HS-27A (cell line): ENCODE data around the gene SET.

ENCODE experiments used
- DNase-seq: peaks from one replicate; pipeline ENCODE4 v3.0.0-alpha.2; 2012; ENCODE audit warnings: low read depth, missing footprints

SET gene

DNA sequence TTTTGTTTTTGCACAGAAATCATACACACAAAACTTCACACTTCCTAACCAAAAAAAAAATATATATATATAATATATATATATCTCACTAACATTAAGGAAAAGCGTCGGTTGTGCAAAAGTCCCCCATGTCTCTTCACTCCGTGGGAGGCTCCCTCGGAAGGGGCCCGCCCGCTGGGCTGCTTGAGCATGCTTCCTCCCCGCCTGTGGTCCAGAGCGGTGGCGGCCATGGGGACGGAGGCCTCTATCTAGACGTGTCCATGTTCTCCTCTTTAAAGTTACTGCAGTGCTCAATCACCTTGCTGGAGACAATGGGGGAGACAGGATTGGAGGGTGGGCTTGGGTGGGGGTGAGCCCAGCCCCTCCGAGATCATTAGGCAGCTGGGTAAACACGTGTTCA, 42.1 kb downstream of the SET start:
- DNase-seq = no peak

- no peak for DNase-seq
Measured at GRCh38 chr9:128731691-128732090, 42.7 kb downstream of the SET start.

- DNase-seq = no peak
Measured at GRCh38 chr9:128732576-128732975, 43.6 kb downstream of the SET start.

DNA sequence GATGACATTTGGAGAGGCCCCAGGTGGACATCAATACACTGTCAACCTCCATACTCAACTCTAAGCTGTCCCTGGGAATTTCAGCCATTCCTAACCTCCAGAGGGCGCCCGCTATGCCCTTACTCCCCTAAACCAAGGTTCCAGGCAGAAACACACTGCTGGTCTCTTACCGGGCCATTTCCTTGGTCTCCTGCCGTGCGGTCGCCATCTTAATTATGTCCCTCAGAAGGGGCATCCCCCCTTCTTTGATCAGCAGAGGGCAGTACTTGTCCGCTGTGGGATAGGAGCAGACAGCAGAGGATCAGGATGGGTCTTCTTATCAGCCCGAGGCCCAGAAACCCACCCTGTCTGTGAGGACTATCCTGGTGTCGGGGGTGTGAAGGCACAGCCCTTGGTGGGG, 44.2 kb downstream of the SET start:
- peak; percentile 48 for DNase-seq

- no peak for DNase-seq
Measured at GRCh38 chr9:128735373-128735772, 46.4 kb downstream of the SET start.

- no peak for DNase-seq
Measured at GRCh38 chr9:128742401-128742800, 53.4 kb downstream of the SET start.

GRCh38 chr9:128743421-128743820, 54.4 kb downstream of the SET start:
- no peak for DNase-seq
